GM10266 (cell line): ENCODE results near the gene CACNG8.

Experiments used
- DNase-seq: peaks from one replicate; pipeline ENCODE4 v3.0.0; 2012; ENCODE audit errors: extremely low spot score
- CTCF ChIP-seq: IDR thresholded peaks from 2 replicates; pipeline ENCODE4 v1.5.1; 2012; ENCODE audit warnings: mild to moderate bottlenecking, low read depth; ENCODE audit not compliant: control insufficient read depth, insufficient read depth; ENCODE audit errors: missing control alignments

The CACNG8 gene

GRCh38 chr19:53962887-53963431 lies at the start of gene CACNG8:
TSS of gene CACNG8 (plus strand) at chr19:53962937.
- TF ChIP-seq CTCF = no peak
- no peak for DNase-seq

GRCh38 chr19:53915000-53915399 lies 47.7 kb upstream of the CACNG8 start:
- TF ChIP-seq CTCF = no peak
- no peak for DNase-seq

- no peak for TF ChIP-seq CTCF
- no peak for DNase-seq
Observed at GRCh38 chr19:53916004-53916403, 46.7 kb upstream of the CACNG8 start.

GRCh38 chr19:53917356-53917755 lies 45.4 kb upstream of the CACNG8 start:
- DNase-seq = no peak
- no peak for TF ChIP-seq CTCF

- no peak for TF ChIP-seq CTCF
- no peak for DNase-seq
Observed at GRCh38 chr19:53927739-53928138, 35.0 kb upstream of the CACNG8 start.

GRCh38 chr19:53936029-53936428 lies 26.7 kb upstream of the CACNG8 start:
- TF ChIP-seq CTCF = no peak
- DNase-seq = no peak

GRCh38 chr19:53942001-53942786 lies 20.5 kb upstream of the CACNG8 start:
- no peak for DNase-seq
- TF ChIP-seq CTCF = no peak
